Lung (tissue), 16 donors: ENCODE measurements around the gene TMEM151B. TPM values are rescaled to one million over a fixed set of nuclear protein-coding genes. Genes with fewer than 3 reads are reported as not detected.

Experiments
- ATAC-seq: fragments of 200-7000 bp; cut with Tn5 transposase; one replicate; pipeline ENCODE4 v1.9.1; 2020; ENCODE audit warnings: moderate number of reproducible peaks; ENCODE audit not compliant: insufficient read depth, low FRiP score
- DNase-seq, 3 donors: peaks; one replicate each; pipeline ENCODE4 v3.0.0-alpha.2; 2013 to 2017
- H3K27ac ChIP-seq, 2 donors: one replicate each; pipeline ENCODE4 v1.5.1; 2013; ENCODE audit warnings: mild to moderate bottlenecking in 2 of 2, moderate library complexity in 2 of 2, control low read depth in 1 of 2, inconsistent platforms in 1 of 2, low read depth in 1 of 2, low read length in 1 of 2
- H3K27me3 ChIP-seq, 3 donors: one replicate each; pipeline ENCODE4 v1.5.1; 2013; ENCODE audit warnings: low read length in 2 of 3; ENCODE audit not compliant: control insufficient read depth in 3 of 3, insufficient read depth in 3 of 3
- H3K36me3 ChIP-seq, 4 donors: one replicate each; pipeline ENCODE4 v1.5.1; 2013; ENCODE audit warnings: low read length in 4 of 4, mild to moderate bottlenecking in 1 of 4, moderate library complexity in 1 of 4; ENCODE audit not compliant: control insufficient read depth in 4 of 4, insufficient read depth in 4 of 4
- H3K4me1 ChIP-seq, 5 donors: one replicate each; pipeline ENCODE4 v1.5.1; 2013; ENCODE audit warnings: low read length in 5 of 5, mild to moderate bottlenecking in 2 of 5, moderate library complexity in 1 of 5; ENCODE audit not compliant: control insufficient read depth in 5 of 5, insufficient read depth in 5 of 5
- H3K4me3 ChIP-seq: one replicate; pipeline ENCODE4 v1.5.1; 2013; ENCODE audit warnings: mild to moderate bottlenecking, control low read depth, moderate library complexity
- H3K9ac ChIP-seq, 2 donors: one replicate each; pipeline ENCODE4 v1.5.1; 2013; ENCODE audit warnings: low read length in 2 of 2, control low read depth in 1 of 2; ENCODE audit not compliant: insufficient read depth in 1 of 2
- H3K9me3 ChIP-seq, 4 donors: one replicate each; pipeline ENCODE4 v1.5.1; 2013; ENCODE audit warnings: low read length in 3 of 4, mild to moderate bottlenecking in 1 of 4, moderate library complexity in 1 of 4; ENCODE audit not compliant: control insufficient read depth in 4 of 4, insufficient read depth in 3 of 4
- CTCF ChIP-seq: IDR thresholded peaks from 2 replicates; pipeline ENCODE4 v1.5.1; 2012; ENCODE audit warnings: mild to moderate bottlenecking; ENCODE audit errors: control extremely low read depth, extremely low read depth
- WGBS, 2 donors: extraction: QIAGEN DNeasy Blood & Tissue Kit; methylation state at CpG; one replicate each; pipeline ENCODE4 v1.1.7; 2013; 5-methylcytosine and 5-hydroxymethylcytosine counted together
- long read RNA-seq, 5 donors: transcript quantifications; one replicate each; lab custom pipeline, GENCODE V29; 2026
- polyA plus RNA-seq, 2 donors: library from polyadenylated mRNA; stranded (reverse); fragments of 200-250 nt; gene quantifications; one replicate each; pipeline ENCODE4 v1.2.1, GENCODE V29; 2013
- total RNA-seq, 2 donors: library from RNA; depleted of rRNA in 1 of 2; stranded (reverse); fragments of >200 nt in 1 of 2; gene quantifications; one replicate each; pipeline ENCODE4 v1.2.1, GENCODE V29; 2014 to 2021
- donor health status: control.
- donor health status: control.
- donor health status: Bipolar disorder and iron deficiency.
- donor health status: healthy.
- donor health status: DM: yes; HTN: yes; CAD: no.

Gene TMEM151B
- total RNA-seq (under 1 TPM; 0.11 to 0.21 TPM), polyA plus RNA-seq (under 1 TPM; 0.02 to 0.04 TPM)
- long read RNA-seq, donor 1 = 0 reads
- long read RNA-seq, donor 2 = 0 reads
- long read RNA-seq, donor 3 = 0 reads
- long read RNA-seq, donor 4 = 0 reads
- long read RNA-seq, donor 5 = 0 reads

- Histone ChIP-seq H3K9me3 (peaks cover 0 to 4% (median 0%) of the 10 kb centered on the region in 4 donors), H3K27ac (no peak within 1 kb of the TSS), H3K4me1 (no peaks in the 10 kb centered on the region), H3K27me3 (peaks cover 0 to 45% (median 28%) of the 10 kb centered on the region in 3 donors), H3K9ac (no peak within 1 kb of the TSS), H3K4me3 (no peak within 1 kb of the TSS), H3K36me3 (no peaks in the 10 kb centered on the region)
- no peak for TF ChIP-seq CTCF
- 17 to 23% methylated on average over 16 to 29 of the region's 29 CpGs for WGBS, 2 donors
- no peak for DNase-seq
- no peak for ATAC-seq
Observed at GRCh38 chr6:44269921-44270525, at the start of gene TMEM151B. Gene TMEM151B, plus strand, starts transcription at chr6:44270450. Its CDS starts 293 bp downstream, at chr6:44270743.

GRCh38 chr6:44220913-44221290 is 49.3 kb upstream of the TMEM151B start:
- H3K4me3 ChIP-seq = no peak overlapping the region
- H3K4me1 ChIP-seq = peaks cover 18 to 61% (median 31%) of the 10 kb centered on the region in 5 donors
- no peak overlapping the region for H3K9ac ChIP-seq
- no peak for TF ChIP-seq CTCF
- no peaks in the 10 kb centered on the region for H3K9me3 ChIP-seq
- H3K27me3 ChIP-seq = no peaks in the 10 kb centered on the region
- DNase-seq = no peak
- WGBS, 2 donors = 87 to 93% methylated on average over 4 of the region's 4 CpGs
- no peaks in the 10 kb centered on the region for H3K36me3 ChIP-seq
- ATAC-seq = no peak
- peak overlapping the region; percentile 68 to 77 for H3K27ac ChIP-seq

GRCh38 chr6:44221291-44221960 is 48.8 kb upstream of the TMEM151B start:
- H3K4me1 ChIP-seq = peaks cover 18 to 60% (median 27%) of the 10 kb centered on the region in 5 donors
- H3K4me3 ChIP-seq = no peak overlapping the region
- ATAC-seq (peak; percentile 28), DNase-seq (peak; percentile 85 to 91 (median 87))
- H3K9ac ChIP-seq = no peak overlapping the region
- no peaks in the 10 kb centered on the region for H3K36me3 ChIP-seq
- 7 to 11% methylated on average over 4 of the region's 4 CpGs for WGBS, 2 donors
- H3K27me3 ChIP-seq = no peaks in the 10 kb centered on the region
- peak overlapping the region; percentile 68 to 87 for H3K27ac ChIP-seq
- no peaks in the 10 kb centered on the region for H3K9me3 ChIP-seq
- peak; percentile 64 for TF ChIP-seq CTCF
